Activated CD4-positive, alpha-beta T cell treated with anti-CD3 and anti-CD28 coated beads, Interleukin-2, Interleukin-6, amounts not matched to agents 100 ng/mL and 50 ng/mL, durations not matched to agents 16 hours and 8 hours (primary cell): ENCODE measurements around the gene ADAT3.

Experiments used
- DNase-seq: peaks from one replicate; pipeline ENCODE4 v3.0.0-alpha.2; 2020

Gene ADAT3

GRCh38 chr19:1942934-1943555, 37.8 kb downstream of the ADAT3 start:
- no peak for DNase-seq

- no peak for DNase-seq
These were observed 38.5 kb downstream of the ADAT3 start for GRCh38 chr19:1943661-1944087.

GRCh38 chr19:1944088-1944915, 39.1 kb downstream of the ADAT3 start:
- no peak for DNase-seq

- no peak for DNase-seq
These were observed 39.8 kb downstream of the ADAT3 start for GRCh38 chr19:1944916-1945561.

GRCh38 chr19:1945899-1946298, 40.7 kb downstream of the ADAT3 start:
- peak; percentile 29 for DNase-seq

GRCh38 chr19:1947651-1948209, 42.5 kb downstream of the ADAT3 start:
- DNase-seq, result no peak

GRCh38 chr19:1949304-1950101, 44.3 kb downstream of the ADAT3 start:
- no peak for DNase-seq

GRCh38 chr19:1950640-1951039, 45.4 kb downstream of the ADAT3 start:
- no peak for DNase-seq

GRCh38 chr19:1952635-1953034, 47.4 kb downstream of the ADAT3 start:
- no peak for DNase-seq

GRCh38 chr19:1953037-1953436, 47.8 kb downstream of the ADAT3 start:
- DNase-seq, result no peak

- DNase-seq, result no peak
These were observed 48.4 kb downstream of the ADAT3 start for GRCh38 chr19:1953441-1954094.

GRCh38 chr19:1954532-1954933, 49.3 kb downstream of the ADAT3 start:
- DNase-seq, result no peak

GRCh38 chr19:1955171-1956121, 50.2 kb downstream of the ADAT3 start:
- no peak for DNase-seq

- no peak for DNase-seq
These were observed 50.9 kb downstream of the ADAT3 start for GRCh38 chr19:1956122-1956494.

- no peak for DNase-seq
These were observed 51.8 kb downstream of the ADAT3 start for GRCh38 chr19:1956868-1957492.

GRCh38 chr19:1957562-1958248, 52.5 kb downstream of the ADAT3 start:
- no peak for DNase-seq

GRCh38 chr19:1959928-1960589, 54.9 kb downstream of the ADAT3 start:
- no peak for DNase-seq

- DNase-seq, result no peak
These were observed 56.0 kb downstream of the ADAT3 start for GRCh38 chr19:1961000-1961883.
